ENCODE measurements around the gene HTATSF1.

- TF ChIP-seq, protein P1, sequence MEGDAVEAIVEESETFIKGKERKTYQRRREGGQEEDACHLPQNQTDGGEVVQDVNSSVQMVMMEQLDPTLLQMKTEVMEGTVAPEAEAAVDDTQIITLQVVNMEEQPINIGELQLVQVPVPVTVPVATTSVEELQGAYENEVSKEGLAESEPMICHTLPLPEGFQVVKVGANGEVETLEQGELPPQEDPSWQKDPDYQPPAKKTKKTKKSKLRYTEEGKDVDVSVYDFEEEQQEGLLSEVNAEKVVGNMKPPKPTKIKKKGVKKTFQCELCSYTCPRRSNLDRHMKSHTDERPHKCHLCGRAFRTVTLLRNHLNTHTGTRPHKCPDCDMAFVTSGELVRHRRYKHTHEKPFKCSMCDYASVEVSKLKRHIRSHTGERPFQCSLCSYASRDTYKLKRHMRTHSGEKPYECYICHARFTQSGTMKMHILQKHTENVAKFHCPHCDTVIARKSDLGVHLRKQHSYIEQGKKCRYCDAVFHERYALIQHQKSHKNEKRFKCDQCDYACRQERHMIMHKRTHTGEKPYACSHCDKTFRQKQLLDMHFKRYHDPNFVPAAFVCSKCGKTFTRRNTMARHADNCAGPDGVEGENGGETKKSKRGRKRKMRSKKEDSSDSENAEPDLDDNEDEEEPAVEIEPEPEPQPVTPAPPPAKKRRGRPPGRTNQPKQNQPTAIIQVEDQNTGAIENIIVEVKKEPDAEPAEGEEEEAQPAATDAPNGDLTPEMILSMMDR (IDR thresholded peaks at IDR 0.05; ENCODE audit: low read length): no peak
- no peak for TF ChIP-seq EZH2 (IDR thresholded peaks at IDR 0.05; ENCODE audit: borderline replicate concordance, low read length)
Observed at GRCh38 chrX:136468391-136469103, 28.8 kb upstream of the HTATSF1 start.

All from OCI-LY1 (cell line).